Measurements from ENCODE around the gene RGS6. TPM values are rescaled to one million over a fixed set of nuclear protein-coding genes. Genes with fewer than 3 reads are reported as not detected.

RGS6 gene
- total RNA-seq, 6 donors from 2014 or later = 0.83 to 12.9 (median 2.2) TPM; not detected in 1

- Histone ChIP-seq H3K4me3 (no peak overlapping the region), H3K9me3 (no peaks in the 10 kb centered on the region), H3K36me3 (no peaks in the 10 kb centered on the region), H3K27ac (no peak overlapping the region), H3K4me1 (no peaks in the 10 kb centered on the region), H3K27me3 (no peaks in the 10 kb centered on the region)
- ATAC-seq (ENCODE audit: low FRiP score in 2 of 2) = no peak
- no peak for TF ChIP-seq CTCF (IDR thresholded peaks at IDR 0.05)
- no peak for TF ChIP-seq EP300 (IDR thresholded peaks at IDR 0.05)
- TF ChIP-seq POLR2A (IDR thresholded peaks at IDR 0.05) = no peak
- TF ChIP-seq POLR2AphosphoS5 (IDR thresholded peaks at IDR 0.05) = no peak
- DNase-seq = no peak
- WGBS, 2 donors = 83% methylated on average over 4 to 5 of the region's 5 CpGs
Observed at GRCh38 chr14:72332871-72333270, 400.6 kb downstream of the RGS6 start.

GRCh38 chr14:72333357-72333756 lies 401.1 kb downstream of the RGS6 start:
- TF ChIP-seq CTCF (IDR thresholded peaks at IDR 0.05) (no peak), EP300 (IDR thresholded peaks at IDR 0.05) (no peak), POLR2A (IDR thresholded peaks at IDR 0.05) (no peak), POLR2AphosphoS5 (IDR thresholded peaks at IDR 0.05) (no peak)
- no peaks in the 10 kb centered on the region for H3K9me3 ChIP-seq
- ATAC-seq (ENCODE audit: low FRiP score in 2 of 2) (no peak), DNase-seq (no peak)
- H3K4me3 ChIP-seq = no peak overlapping the region
- H3K36me3 ChIP-seq = no peaks in the 10 kb centered on the region
- no peaks in the 10 kb centered on the region for H3K27me3 ChIP-seq
- WGBS, 2 donors = 71 to 74% methylated on average over 4 of the region's 4 CpGs
- no peak overlapping the region for H3K27ac ChIP-seq
- H3K4me1 ChIP-seq = no peaks in the 10 kb centered on the region

- Histone ChIP-seq H3K4me1 (no peaks in the 10 kb centered on the region), H3K9me3 (no peaks in the 10 kb centered on the region), H3K27me3 (no peaks in the 10 kb centered on the region), H3K27ac (no peak overlapping the region), H3K4me3 (no peak overlapping the region), H3K36me3 (no peaks in the 10 kb centered on the region)
- DNase-seq = no peak
- no peak for TF ChIP-seq EP300 (IDR thresholded peaks at IDR 0.05)
- no peak for TF ChIP-seq CTCF (IDR thresholded peaks at IDR 0.05)
- TF ChIP-seq POLR2A (IDR thresholded peaks at IDR 0.05) = no peak
- no peak for TF ChIP-seq POLR2AphosphoS5 (IDR thresholded peaks at IDR 0.05)
- WGBS, 2 donors = 34 to 48% methylated on average over 4 of the region's 4 CpGs
- no peak for ATAC-seq (ENCODE audit: low FRiP score in 2 of 2)
Observed at GRCh38 chr14:72336311-72336980, 404.2 kb downstream of the RGS6 start.

- no peak overlapping the region for H3K4me3 ChIP-seq
- H3K36me3 ChIP-seq = no peaks in the 10 kb centered on the region
- H3K27me3 ChIP-seq = no peaks in the 10 kb centered on the region
- TF ChIP-seq CTCF (IDR thresholded peaks at IDR 0.05) = no peak
- no peak for TF ChIP-seq POLR2AphosphoS5 (IDR thresholded peaks at IDR 0.05)
- TF ChIP-seq POLR2A (IDR thresholded peaks at IDR 0.05) = no peak
- TF ChIP-seq EP300 (IDR thresholded peaks at IDR 0.05) = no peak
- no peak for ATAC-seq (ENCODE audit: low FRiP score in 2 of 2)
- H3K27ac ChIP-seq = no peak overlapping the region
- no peaks in the 10 kb centered on the region for H3K4me1 ChIP-seq
- DNase-seq = no peak
- 78 to 79% methylated on average over 1 of the region's 1 CpG for WGBS, 2 donors
- peaks cover 0 to 5% (median 0%) of the 10 kb centered on the region in 4 donors for H3K9me3 ChIP-seq
Observed at GRCh38 chr14:72341237-72341636, 409.0 kb downstream of the RGS6 start.

GRCh38 chr14:72341686-72342085 lies 409.5 kb downstream of the RGS6 start:
- no peak for ATAC-seq (ENCODE audit: low FRiP score in 2 of 2)
- WGBS, 2 donors = 89 to 90% methylated on average over 2 of the region's 2 CpGs
- no peak overlapping the region for H3K4me3 ChIP-seq

More at GRCh38 chr14:72341686-72342085, 409.5 kb downstream of the RGS6 start:
- no peak overlapping the region for H3K27ac ChIP-seq
- no peaks in the 10 kb centered on the region for H3K4me1 ChIP-seq
- no peaks in the 10 kb centered on the region for H3K27me3 ChIP-seq
- no peaks in the 10 kb centered on the region for H3K36me3 ChIP-seq
- no peak for DNase-seq
- TF ChIP-seq POLR2A (IDR thresholded peaks at IDR 0.05) = no peak
- no peak for TF ChIP-seq POLR2AphosphoS5 (IDR thresholded peaks at IDR 0.05)
- TF ChIP-seq EP300 (IDR thresholded peaks at IDR 0.05) = no peak
- no peak for TF ChIP-seq CTCF (IDR thresholded peaks at IDR 0.05)
- peaks cover 0 to 5% (median 0%) of the 10 kb centered on the region in 4 donors for H3K9me3 ChIP-seq
